H1 (cell line): Measurements from ENCODE around the gene CHD1. TPM values are rescaled to one million over a fixed set of nuclear protein-coding genes. Genes with fewer than 3 reads are reported as not detected.

ENCODE experiments used
- CREB1 ChIP-seq: IDR thresholded peaks from 2 replicates; pipeline ENCODE4 v1.6.1; 2012; ENCODE audit warnings: inconsistent platforms
- EZH2 ChIP-seq: fragments of 200-600 bp; sonication (generic); IDR thresholded peaks from 2 replicates; pipeline ENCODE4 v1.7.1; 2012; ENCODE audit warnings: low read depth, mild to moderate bottlenecking, moderate library complexity, low read length, inconsistent platforms; ENCODE audit not compliant: severe bottlenecking
- POLR2A ChIP-seq, 2 experiments: IDR thresholded peaks; 1 replicate in 1 of 2; 2 replicates in 1 of 2; pipeline ENCODE4 v1.6.1; 2011; ENCODE audit warnings: low read depth in 2 of 2, low read length in 2 of 2, mild to moderate bottlenecking in 2 of 2; ENCODE audit errors: control extremely low read depth in 1 of 2
- RFX5 ChIP-seq: IDR thresholded peaks from 2 replicates; pipeline ENCODE4 v1.6.1; 2011; ENCODE audit warnings: low read depth, low read length, improper control_type of control experiment, borderline replicate concordance
- polyA plus RNA-seq, 7 experiments: library from polyadenylated mRNA; depleted of rRNA in 3 of 7; stranded (reverse) in 5 of 7; unstranded in 2 of 7; fragments of >200 nt in 5 of 7; fragments of 200-250 nt in 2 of 7; gene quantifications; 1 replicate in 5 of 7; 2 replicates in 1 of 7; 4 replicates in 1 of 7; pipeline versions ENCODE4 v1.2.1 to v1.2.3, GENCODE V29; 2011 to 2013; ENCODE audit warnings: missing spikeins in 2 of 7, mixed read lengths in 2 of 7
- total RNA-seq: library from RNA; stranded (reverse); fragmentation: NEBNext Ultra II Directional; extraction: Animal tissue kit (Norgen Biotek cat#: 25700); gene quantifications from 2 replicates; pipeline ENCODE4 v1.2.1, GENCODE V29; 2021
- TF ChIP-seq, protein P1 (sequence below): fragments of 300-600 bp; sonication (generic); IDR thresholded peaks from 2 replicates; pipeline ENCODE4 v1.7.1; 2012; ENCODE audit warnings: low read length, moderate library complexity, mild to moderate bottlenecking, inconsistent platforms; ENCODE audit not compliant: insufficient replicate concordance

CHD1 gene
- total and polyA plus RNA-seq, 2 of the 8 experiments (the other 6 are each of a cell fraction or from before 2014, with no cell fraction given) = 15.6 to 53.0 TPM

DNA sequence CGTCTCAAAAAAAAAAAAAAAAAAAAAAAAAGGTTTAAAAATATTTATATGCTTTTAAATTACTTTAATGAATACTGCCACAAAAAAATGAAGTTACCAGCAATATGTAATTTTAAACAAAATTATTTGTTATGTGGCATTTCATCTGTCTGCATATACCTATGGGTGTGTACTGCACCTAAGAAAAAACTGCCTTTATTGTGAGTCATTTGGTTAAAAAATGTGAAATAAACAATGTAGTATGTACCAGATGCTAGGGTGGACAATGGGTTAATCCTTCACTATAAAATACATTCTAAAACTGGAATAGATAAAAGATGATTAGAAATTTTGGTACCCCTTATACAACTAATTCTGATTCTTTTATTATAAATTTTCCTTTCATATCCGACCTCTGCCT lies 12.3 kb downstream of the CHD1 start (continued):
- TF ChIP-seq, protein P1, sequence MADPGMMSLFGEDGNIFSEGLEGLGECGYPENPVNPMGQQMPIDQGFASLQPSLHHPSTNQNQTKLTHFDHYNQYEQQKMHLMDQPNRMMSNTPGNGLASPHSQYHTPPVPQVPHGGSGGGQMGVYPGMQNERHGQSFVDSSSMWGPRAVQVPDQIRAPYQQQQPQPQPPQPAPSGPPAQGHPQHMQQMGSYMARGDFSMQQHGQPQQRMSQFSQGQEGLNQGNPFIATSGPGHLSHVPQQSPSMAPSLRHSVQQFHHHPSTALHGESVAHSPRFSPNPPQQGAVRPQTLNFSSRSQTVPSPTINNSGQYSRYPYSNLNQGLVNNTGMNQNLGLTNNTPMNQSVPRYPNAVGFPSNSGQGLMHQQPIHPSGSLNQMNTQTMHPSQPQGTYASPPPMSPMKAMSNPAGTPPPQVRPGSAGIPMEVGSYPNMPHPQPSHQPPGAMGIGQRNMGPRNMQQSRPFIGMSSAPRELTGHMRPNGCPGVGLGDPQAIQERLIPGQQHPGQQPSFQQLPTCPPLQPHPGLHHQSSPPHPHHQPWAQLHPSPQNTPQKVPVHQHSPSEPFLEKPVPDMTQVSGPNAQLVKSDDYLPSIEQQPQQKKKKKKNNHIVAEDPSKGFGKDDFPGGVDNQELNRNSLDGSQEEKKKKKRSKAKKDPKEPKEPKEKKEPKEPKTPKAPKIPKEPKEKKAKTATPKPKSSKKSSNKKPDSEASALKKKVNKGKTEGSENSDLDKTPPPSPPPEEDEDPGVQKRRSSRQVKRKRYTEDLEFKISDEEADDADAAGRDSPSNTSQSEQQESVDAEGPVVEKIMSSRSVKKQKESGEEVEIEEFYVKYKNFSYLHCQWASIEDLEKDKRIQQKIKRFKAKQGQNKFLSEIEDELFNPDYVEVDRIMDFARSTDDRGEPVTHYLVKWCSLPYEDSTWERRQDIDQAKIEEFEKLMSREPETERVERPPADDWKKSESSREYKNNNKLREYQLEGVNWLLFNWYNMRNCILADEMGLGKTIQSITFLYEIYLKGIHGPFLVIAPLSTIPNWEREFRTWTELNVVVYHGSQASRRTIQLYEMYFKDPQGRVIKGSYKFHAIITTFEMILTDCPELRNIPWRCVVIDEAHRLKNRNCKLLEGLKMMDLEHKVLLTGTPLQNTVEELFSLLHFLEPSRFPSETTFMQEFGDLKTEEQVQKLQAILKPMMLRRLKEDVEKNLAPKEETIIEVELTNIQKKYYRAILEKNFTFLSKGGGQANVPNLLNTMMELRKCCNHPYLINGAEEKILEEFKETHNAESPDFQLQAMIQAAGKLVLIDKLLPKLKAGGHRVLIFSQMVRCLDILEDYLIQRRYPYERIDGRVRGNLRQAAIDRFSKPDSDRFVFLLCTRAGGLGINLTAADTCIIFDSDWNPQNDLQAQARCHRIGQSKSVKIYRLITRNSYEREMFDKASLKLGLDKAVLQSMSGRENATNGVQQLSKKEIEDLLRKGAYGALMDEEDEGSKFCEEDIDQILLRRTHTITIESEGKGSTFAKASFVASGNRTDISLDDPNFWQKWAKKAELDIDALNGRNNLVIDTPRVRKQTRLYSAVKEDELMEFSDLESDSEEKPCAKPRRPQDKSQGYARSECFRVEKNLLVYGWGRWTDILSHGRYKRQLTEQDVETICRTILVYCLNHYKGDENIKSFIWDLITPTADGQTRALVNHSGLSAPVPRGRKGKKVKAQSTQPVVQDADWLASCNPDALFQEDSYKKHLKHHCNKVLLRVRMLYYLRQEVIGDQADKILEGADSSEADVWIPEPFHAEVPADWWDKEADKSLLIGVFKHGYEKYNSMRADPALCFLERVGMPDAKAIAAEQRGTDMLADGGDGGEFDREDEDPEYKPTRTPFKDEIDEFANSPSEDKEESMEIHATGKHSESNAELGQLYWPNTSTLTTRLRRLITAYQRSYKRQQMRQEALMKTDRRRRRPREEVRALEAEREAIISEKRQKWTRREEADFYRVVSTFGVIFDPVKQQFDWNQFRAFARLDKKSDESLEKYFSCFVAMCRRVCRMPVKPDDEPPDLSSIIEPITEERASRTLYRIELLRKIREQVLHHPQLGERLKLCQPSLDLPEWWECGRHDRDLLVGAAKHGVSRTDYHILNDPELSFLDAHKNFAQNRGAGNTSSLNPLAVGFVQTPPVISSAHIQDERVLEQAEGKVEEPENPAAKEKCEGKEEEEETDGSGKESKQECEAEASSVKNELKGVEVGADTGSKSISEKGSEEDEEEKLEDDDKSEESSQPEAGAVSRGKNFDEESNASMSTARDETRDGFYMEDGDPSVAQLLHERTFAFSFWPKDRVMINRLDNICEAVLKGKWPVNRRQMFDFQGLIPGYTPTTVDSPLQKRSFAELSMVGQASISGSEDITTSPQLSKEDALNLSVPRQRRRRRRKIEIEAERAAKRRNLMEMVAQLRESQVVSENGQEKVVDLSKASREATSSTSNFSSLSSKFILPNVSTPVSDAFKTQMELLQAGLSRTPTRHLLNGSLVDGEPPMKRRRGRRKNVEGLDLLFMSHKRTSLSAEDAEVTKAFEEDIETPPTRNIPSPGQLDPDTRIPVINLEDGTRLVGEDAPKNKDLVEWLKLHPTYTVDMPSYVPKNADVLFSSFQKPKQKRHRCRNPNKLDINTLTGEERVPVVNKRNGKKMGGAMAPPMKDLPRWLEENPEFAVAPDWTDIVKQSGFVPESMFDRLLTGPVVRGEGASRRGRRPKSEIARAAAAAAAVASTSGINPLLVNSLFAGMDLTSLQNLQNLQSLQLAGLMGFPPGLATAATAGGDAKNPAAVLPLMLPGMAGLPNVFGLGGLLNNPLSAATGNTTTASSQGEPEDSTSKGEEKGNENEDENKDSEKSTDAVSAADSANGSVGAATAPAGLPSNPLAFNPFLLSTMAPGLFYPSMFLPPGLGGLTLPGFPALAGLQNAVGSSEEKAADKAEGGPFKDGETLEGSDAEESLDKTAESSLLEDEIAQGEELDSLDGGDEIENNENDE = no peak
- TF ChIP-seq EZH2 (no peak), RFX5 (no peak), POLR2A (IDR thresholded peaks at IDR 0.05; ENCODE audit: control extremely low read depth in 1 of 2, low read depth in 2 of 2, low read length in 2 of 2) (no peak), CREB1 (no peak)
